HepG2 (cell line): Measurements from ENCODE around the gene RIPK3. TPM values are rescaled to one million over a fixed set of nuclear protein-coding genes. Genes with fewer than 3 reads are reported as not detected.

Experiments
- FOXP1 ChIP-seq, 2 experiments: fragments of 450-650 bp in 1 of 2; IDR thresholded peaks; 2 replicates each; pipeline ENCODE4 v1.6.1; 2017 to 2018; ENCODE audit warnings: antibody characterized with exemption in 1 of 2
- HNRNPH1 ChIP-seq: fragments of 200-400 bp; formaldehyde crosslinking; optimal IDR thresholded peaks from 2 replicates; pipeline ENCODE3; 2017; ENCODE audit warnings: mild to moderate bottlenecking, low read depth, low read length
- YEATS4 ChIP-seq: sonication (generic); formaldehyde crosslinking; IDR thresholded peaks from 2 replicates; pipeline ENCODE4 v1.4.0; 2020; ENCODE audit warnings: missing genetic modification reagents, borderline replicate concordance
- ZFP1 ChIP-seq: IDR thresholded peaks from 2 replicates; pipeline ENCODE4 v1.6.1; 2016
- ZNF407 ChIP-seq: sonication (generic); formaldehyde crosslinking; IDR thresholded peaks from one replicate; pipeline ENCODE4 v1.5.1; 2020; ENCODE audit warnings: mild to moderate bottlenecking, missing genetic modification reagents; ENCODE audit errors: not compliant biosample characterization
- ZNF687 ChIP-seq: sonication (generic); formaldehyde crosslinking; IDR thresholded peaks from 2 replicates; pipeline ENCODE4 v1.5.1; 2020; ENCODE audit warnings: mild to moderate bottlenecking, missing genetic modification reagents, moderate library complexity
- ZNF691 ChIP-seq: sonication (generic); formaldehyde crosslinking; IDR thresholded peaks from 2 replicates; pipeline ENCODE4 v1.4.0; 2020; ENCODE audit warnings: missing genetic modification reagents, low read depth, mild to moderate bottlenecking, borderline replicate concordance
- ZNF704 ChIP-seq: sonication (generic); formaldehyde crosslinking; IDR thresholded peaks from 2 replicates; pipeline ENCODE4 v1.8.1; 2023; ENCODE audit warnings: mild to moderate bottlenecking, inconsistent platforms, moderate library complexity, missing genetic modification reagents, borderline replicate concordance
- polyA plus RNA-seq, 8 experiments: library from polyadenylated mRNA; depleted of rRNA in 3 of 8; stranded (reverse) in 7 of 8; unstranded in 1 of 8; fragments of >200 nt; fragmentation: Illumina TruSeq in 4 of 8; extraction: Trizol in 4 of 8; gene quantifications; 2 replicates each; pipeline versions ENCODE4 v1.2.1 to v1.2.3, GENCODE V29; 2011 to 2016; ENCODE audit warnings: low read depth in 4 of 8, missing spikeins in 1 of 8, mixed read lengths in 1 of 8; ENCODE audit not compliant: insufficient read depth in 1 of 8
- total RNA-seq, 5 experiments: library from RNA; depleted of rRNA; stranded (reverse); fragments of >200 nt; fragmentation: Illumina TruSeq; extraction: Trizol; gene quantifications; 2 replicates each; pipeline ENCODE4 v1.2.3, GENCODE V29; 2016; ENCODE audit warnings: low read depth in 1 of 5

The RIPK3 gene
- total and polyA plus RNA-seq, 2 of the 13 experiments (the other 11 are each of a cell fraction or from before 2014, with no cell fraction given): not detected

GRCh38 chr14:24297190-24297964 is 42.4 kb downstream of the RIPK3 start (continued):
- TF ChIP-seq FOXP1 (IDR thresholded peaks at IDR 0.05) (no peak), FOXP1 (CRISPR knock-in tag; IDR thresholded peaks at IDR 0.05) (no peak), ZNF407 (no peak), ZNF691 (CRISPR knock-in tag) (no peak), YEATS4 (CRISPR knock-in tag) (no peak), ZNF704 (CRISPR knock-in tag) (peak; percentile 25; the same call in 1 of the 2 replicates), ZFP1 (CRISPR knock-in tag) (no peak; the same call in 1 of the 2 replicates), ZNF687 (CRISPR knock-in tag) (no peak), HNRNPH1 (no peak)
